Keratinocyte (primary cell): ENCODE measurements around the gene RIN3.

Source experiments
- CTCF ChIP-seq, 3 experiments: IDR thresholded peaks in 1 of 3; conservative IDR thresholded peaks in 1 of 3; optimal IDR thresholded peaks in 1 of 3; 2 replicates in 2 of 3; 3 replicates in 1 of 3; pipeline versions ENCODE3 to v1.5.1; 2011; ENCODE audit warnings: low read length in 3 of 3, mild to moderate bottlenecking in 3 of 3, moderate library complexity in 2 of 3, control low read depth in 1 of 3, inconsistent platforms in 1 of 3; ENCODE audit not compliant: insufficient read depth in 2 of 3; ENCODE audit errors: extremely low read depth in 1 of 3
- EZH2 ChIP-seq: IDR thresholded peaks from one replicate; pipeline ENCODE4 v1.6.1; 2012; ENCODE audit warnings: inconsistent platforms, mild to moderate bottlenecking, low read length, moderate library complexity

GRCh38 chr14:92676403-92677086 lies 163.0 kb downstream of the RIN3 start:
- no peak for TF ChIP-seq CTCF (optimal IDR thresholded peaks at IDR 0.05 in 1 of 3, IDR thresholded peaks at IDR 0.05 in 1 of 3, conservative IDR thresholded peaks at IDR 0.05 in 1 of 3; ENCODE audit: extremely low read depth in 1 of 3, insufficient read depth in 2 of 3, low read length in 3 of 3)
- TF ChIP-seq EZH2, result no peak
